HG03175 (cell line): ENCODE measurements around the gene PSMF1.
"Not testable (repeated sequence)": the region's sequence is repeated elsewhere in the genome, so short reads cannot be mapped to it uniquely, and the experiment has no call there.

ENCODE experiments used
- ATAC-seq: cut with Tn5 transposase; IDR thresholded peaks from one replicate; pipeline ENCODE4 v1.9.1; 2021; ENCODE audit warnings: mild to moderate bottlenecking, moderate library complexity; ENCODE audit not compliant: unreplicated experiment

The PSMF1 gene

GRCh38 chr20:1212023-1212422, 93.6 kb downstream of the PSMF1 start:
- no peak for ATAC-seq

- ATAC-seq, result peak; percentile 65
These were observed 94.4 kb downstream of the PSMF1 start for GRCh38 chr20:1212607-1213396.

GRCh38 chr20:1214838-1215261, 96.4 kb downstream of the PSMF1 start:
- ATAC-seq, result no peak

- ATAC-seq, result no peak
These were observed 97.2 kb downstream of the PSMF1 start for GRCh38 chr20:1215386-1216170.

- not testable (repeated sequence) for ATAC-seq
These were observed 98.4 kb downstream of the PSMF1 start for GRCh38 chr20:1216527-1217427.
